Effector memory CD4-positive, alpha-beta T cell (primary cell): Measurements from ENCODE around the gene DHRS2.

Experiments used
- DNase-seq, 3 donors: peaks; one replicate each; pipeline ENCODE4 v3.0.0-alpha.2; 2020
- H3K27ac ChIP-seq: 2 replicates; pipeline ENCODE4 v1.7.0; 2013; ENCODE audit warnings: mild to moderate bottlenecking, low read length, moderate library complexity; ENCODE audit not compliant: insufficient read depth, poor library complexity, severe bottlenecking
- H3K27me3 ChIP-seq: replicated peaks from 2 replicates; pipeline ENCODE4 v1.7.0; 2013; ENCODE audit warnings: mild to moderate bottlenecking, low read length; ENCODE audit not compliant: insufficient read depth, control insufficient read depth, poor library complexity, severe bottlenecking
- H3K36me3 ChIP-seq: 2 replicates; pipeline ENCODE4 v1.7.0; 2013; ENCODE audit warnings: mild to moderate bottlenecking, low read length, moderate library complexity; ENCODE audit not compliant: control insufficient read depth, insufficient read depth
- H3K4me1 ChIP-seq: 2 replicates; pipeline ENCODE4 v1.7.0; 2013; ENCODE audit warnings: low read length, mild to moderate bottlenecking; ENCODE audit not compliant: control insufficient read depth, insufficient read depth, poor library complexity, severe bottlenecking
- H3K4me3 ChIP-seq: 2 replicates; pipeline ENCODE4 v1.7.0; 2013; ENCODE audit warnings: low read length, low read depth, mild to moderate bottlenecking; ENCODE audit not compliant: insufficient read depth, poor library complexity, severe bottlenecking
- H3K9me3 ChIP-seq: 2 replicates; pipeline ENCODE4 v1.7.0; 2013; ENCODE audit warnings: mild to moderate bottlenecking, low read length, moderate library complexity; ENCODE audit not compliant: control insufficient read depth

Gene DHRS2

DNA sequence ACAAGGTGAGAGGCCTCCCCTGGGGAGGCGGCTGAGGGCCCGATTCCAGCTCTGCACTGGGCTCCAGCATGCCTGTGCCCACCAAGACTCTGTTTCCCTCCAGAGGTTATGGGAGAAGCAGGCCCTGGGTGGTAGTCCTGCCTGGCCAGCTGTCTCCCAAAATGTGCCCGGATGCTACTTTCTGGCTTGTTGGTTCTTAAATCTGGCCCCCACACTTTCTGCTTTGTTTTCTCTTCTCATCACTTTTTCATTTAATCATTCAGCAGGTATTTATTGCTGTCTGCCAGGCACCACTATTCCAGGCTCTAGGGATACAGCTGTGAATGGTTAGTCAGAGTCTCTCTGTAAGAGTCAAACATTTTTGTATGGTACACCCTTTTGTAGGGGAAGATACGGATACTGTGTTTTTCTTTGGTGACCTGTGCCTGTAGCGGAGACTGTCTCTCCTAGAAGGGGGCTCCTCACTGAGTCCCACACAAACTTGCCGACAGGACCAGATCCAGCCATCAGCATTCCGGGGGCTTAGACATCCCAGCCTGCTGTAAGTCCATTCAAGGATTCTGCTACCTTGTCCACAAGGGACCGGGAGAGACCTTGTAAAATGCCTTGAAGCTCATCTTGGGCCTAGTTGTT, 3.8 kb downstream of the DHRS2 start:
- Histone ChIP-seq H3K27ac (no peak overlapping the region), H3K4me1 (no peaks in the 10 kb centered on the region)
- no peak for DNase-seq

GRCh38 chr14:23640524-23641141, 4.5 kb downstream of the DHRS2 start:
- Histone ChIP-seq H3K4me3 (no peak overlapping the region), H3K4me1 (no peaks in the 10 kb centered on the region), H3K27ac (no peak overlapping the region), H3K9me3 (no peaks in the 10 kb centered on the region), H3K36me3 (no peaks in the 10 kb centered on the region), H3K27me3 (no peaks in the 10 kb centered on the region)
- DNase-seq: no peak

More for the DNA sequence above, 3.8 kb downstream of the DHRS2 start:
- Histone ChIP-seq H3K4me3 (no peak overlapping the region), H3K27me3 (no peaks in the 10 kb centered on the region), H3K36me3 (no peaks in the 10 kb centered on the region), H3K9me3 (no peaks in the 10 kb centered on the region)

- Histone ChIP-seq H3K27ac (no peak overlapping the region), H3K9me3 (no peaks in the 10 kb centered on the region), H3K36me3 (no peaks in the 10 kb centered on the region), H3K4me1 (no peaks in the 10 kb centered on the region), H3K27me3 (no peaks in the 10 kb centered on the region), H3K4me3 (no peak overlapping the region)
- no peak for DNase-seq
These were observed 5.2 kb downstream of the DHRS2 start for GRCh38 chr14:23641180-23641914.

- DNase-seq: no peak
- no peaks in the 10 kb centered on the region for H3K36me3 ChIP-seq
- no peaks in the 10 kb centered on the region for H3K27me3 ChIP-seq
- H3K27ac ChIP-seq: no peak overlapping the region
- no peak overlapping the region for H3K4me3 ChIP-seq
- H3K9me3 ChIP-seq: no peaks in the 10 kb centered on the region
- H3K4me1 ChIP-seq: no peaks in the 10 kb centered on the region
These were observed 5.9 kb downstream of the DHRS2 start for GRCh38 chr14:23641915-23642588.

DNA sequence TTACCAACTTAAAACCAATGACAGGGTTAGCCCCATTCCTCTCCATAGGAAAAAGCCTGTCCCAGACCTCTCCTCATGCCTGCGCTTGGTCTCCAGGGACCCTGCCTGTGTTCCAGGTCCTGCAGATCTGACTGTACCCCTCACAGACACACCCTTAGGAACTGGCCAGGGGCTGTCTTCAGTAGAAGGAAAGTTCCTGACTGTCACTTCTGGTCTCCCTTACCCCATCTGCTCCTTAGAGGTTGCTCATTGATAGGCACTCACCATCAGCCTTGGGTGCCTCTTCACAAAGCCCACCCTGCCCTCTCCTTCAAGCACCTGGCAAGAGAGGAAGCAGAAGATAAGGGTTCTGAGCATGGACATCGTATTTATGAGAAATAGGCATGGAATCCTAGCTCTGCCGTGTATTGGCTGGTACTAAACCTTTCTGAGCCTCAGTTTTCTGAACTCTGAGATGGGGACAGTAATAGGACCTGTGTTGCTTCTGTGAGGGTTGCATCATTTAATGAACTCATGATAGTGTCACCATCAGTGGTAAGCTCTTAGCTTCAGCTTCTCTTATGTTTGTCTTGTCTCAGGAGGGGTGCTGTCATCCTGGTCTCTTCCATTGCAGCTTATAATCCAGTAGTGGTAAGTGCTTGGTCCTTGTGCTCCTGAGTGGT, 7.5 kb downstream of the DHRS2 start:
- Histone ChIP-seq H3K4me1 (no peaks in the 10 kb centered on the region), H3K4me3 (no peak overlapping the region), H3K27me3 (no peaks in the 10 kb centered on the region), H3K36me3 (no peaks in the 10 kb centered on the region), H3K27ac (no peak overlapping the region), H3K9me3 (no peaks in the 10 kb centered on the region)
- no peak for DNase-seq

GRCh38 chr14:23644195-23644918, 8.2 kb downstream of the DHRS2 start:
- DNase-seq: no peak
- no peaks in the 10 kb centered on the region for H3K4me1 ChIP-seq
- H3K9me3 ChIP-seq: no peaks in the 10 kb centered on the region
- no peaks in the 10 kb centered on the region for H3K27me3 ChIP-seq
- no peaks in the 10 kb centered on the region for H3K36me3 ChIP-seq
- no peak overlapping the region for H3K4me3 ChIP-seq
- H3K27ac ChIP-seq: no peak overlapping the region

- H3K4me1 ChIP-seq: no peaks in the 10 kb centered on the region
- no peak overlapping the region for H3K4me3 ChIP-seq
- no peak overlapping the region for H3K27ac ChIP-seq
- no peaks in the 10 kb centered on the region for H3K27me3 ChIP-seq
- no peaks in the 10 kb centered on the region for H3K9me3 ChIP-seq
- DNase-seq: no peak
- H3K36me3 ChIP-seq: no peaks in the 10 kb centered on the region
These were observed 8.8 kb downstream of the DHRS2 start for GRCh38 chr14:23644919-23645336.

DNA sequence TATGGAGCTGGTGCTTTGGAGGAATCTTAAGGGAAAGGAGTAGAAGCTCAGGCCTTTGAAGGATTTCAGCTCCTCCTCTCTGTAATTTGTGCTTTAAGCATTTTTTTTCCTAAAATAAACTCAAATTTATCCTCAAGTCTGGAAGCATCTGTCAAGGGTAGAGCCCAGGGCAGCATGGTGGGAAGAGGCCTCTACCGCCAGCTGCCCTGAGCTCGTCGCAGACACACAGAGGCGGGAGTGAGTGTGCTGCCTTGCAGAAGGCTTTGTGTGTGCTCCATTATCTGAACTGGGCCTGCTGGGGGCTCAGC, 9.3 kb downstream of the DHRS2 start:
- H3K4me1 ChIP-seq: no peaks in the 10 kb centered on the region
- H3K27ac ChIP-seq: no peak overlapping the region
- no peak for DNase-seq
- no peaks in the 10 kb centered on the region for H3K27me3 ChIP-seq
- H3K4me3 ChIP-seq: no peak overlapping the region
- H3K9me3 ChIP-seq: no peaks in the 10 kb centered on the region
- no peaks in the 10 kb centered on the region for H3K36me3 ChIP-seq

- H3K27ac ChIP-seq: no peak overlapping the region
- H3K4me1 ChIP-seq: no peaks in the 10 kb centered on the region
- DNase-seq: no peak
- no peak overlapping the region for H3K4me3 ChIP-seq
- H3K27me3 ChIP-seq: no peaks in the 10 kb centered on the region
- no peaks in the 10 kb centered on the region for H3K9me3 ChIP-seq
- no peaks in the 10 kb centered on the region for H3K36me3 ChIP-seq
These were observed 9.9 kb downstream of the DHRS2 start for GRCh38 chr14:23645812-23646647.
